Neutrophil (primary cell): Measurements from ENCODE around the gene TMEM53.

Experiments used
- H3K27ac ChIP-seq: fragments of 200-600 bp; sonication (generic); 2 replicates; pipeline ENCODE4 v1.5.1; 2016; ENCODE audit warnings: mild to moderate bottlenecking, moderate library complexity
- H3K27me3 ChIP-seq: fragments of 200-600 bp; sonication (generic); 2 replicates; pipeline ENCODE4 v1.6.0; 2016; ENCODE audit warnings: mild to moderate bottlenecking
- H3K36me3 ChIP-seq: fragments of 200-600 bp; sonication (generic); 2 replicates; pipeline ENCODE4 v1.5.1; 2017
- H3K4me1 ChIP-seq, 2 experiments: fragments of 200-600 bp in 1 of 2; sonication (generic) in 1 of 2; 1 replicate in 1 of 2; 2 replicates in 1 of 2; pipeline versions ENCODE4 v1.5.1 to v1.6.1; 2013 to 2016; ENCODE audit warnings: low read depth in 1 of 2, low read length in 1 of 2, mild to moderate bottlenecking in 1 of 2, moderate library complexity in 1 of 2; ENCODE audit not compliant: control insufficient read depth in 1 of 2, insufficient read depth in 1 of 2
- H3K4me3 ChIP-seq, 2 experiments: fragments of 200-600 bp in 1 of 2; sonication (generic) in 1 of 2; 1 replicate in 1 of 2; 2 replicates in 1 of 2; pipeline ENCODE4 v1.5.1; 2013 to 2016; ENCODE audit warnings: low read depth in 1 of 2, low read length in 1 of 2, mild to moderate bottlenecking in 1 of 2, moderate library complexity in 1 of 2
- H3K9me3 ChIP-seq: fragments of 200-600 bp; sonication (generic); 2 replicates; pipeline ENCODE4 v1.5.1; 2016
- TF ChIP-seq, protein P1 (sequence below): fragments of 200-600 bp; sonication (generic); IDR thresholded peaks from 2 replicates; pipeline ENCODE4 v1.5.1; 2016; ENCODE audit warnings: antibody characterized with exemption

The TMEM53 gene

DNA sequence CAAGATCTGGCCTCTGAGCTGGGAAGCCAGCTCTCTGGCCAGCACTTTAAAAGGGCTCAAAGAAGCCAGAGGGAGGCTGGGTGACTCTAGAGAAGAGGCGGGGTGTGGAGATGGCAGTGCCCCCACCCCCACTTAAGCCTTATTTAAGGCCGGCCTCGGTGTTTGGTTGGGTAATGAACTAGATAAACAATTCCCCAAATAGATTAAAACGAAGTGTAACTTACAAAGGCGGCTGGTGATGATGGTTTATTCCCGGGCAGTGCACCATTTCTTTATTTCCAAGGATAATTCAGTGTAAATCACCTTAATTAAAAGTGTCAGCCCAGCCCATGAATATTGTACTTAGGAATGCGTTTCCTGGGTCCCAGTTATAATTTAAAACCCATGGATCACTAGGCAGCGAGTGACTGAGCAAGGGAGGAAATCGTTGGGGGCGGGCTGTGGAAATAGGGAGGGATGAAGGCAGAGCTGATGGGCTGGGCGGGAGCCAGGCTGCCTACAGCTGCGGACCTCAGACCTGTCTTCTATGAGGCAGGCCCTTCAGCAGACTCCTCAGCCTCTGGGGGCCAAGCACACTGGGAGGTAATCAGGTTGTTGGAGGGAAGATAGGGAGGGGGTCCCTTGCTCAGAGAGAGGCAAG, 54.9 kb downstream of the TMEM53 start:
- Histone ChIP-seq H3K4me1 (no peaks in the 10 kb centered on the region), H3K27ac (no peak overlapping the region), H3K27me3 (no peaks in the 10 kb centered on the region), H3K4me3 (no peak overlapping the region), H3K36me3 (no peaks in the 10 kb centered on the region), H3K9me3 (no peaks in the 10 kb centered on the region)
- TF ChIP-seq, protein P1, sequence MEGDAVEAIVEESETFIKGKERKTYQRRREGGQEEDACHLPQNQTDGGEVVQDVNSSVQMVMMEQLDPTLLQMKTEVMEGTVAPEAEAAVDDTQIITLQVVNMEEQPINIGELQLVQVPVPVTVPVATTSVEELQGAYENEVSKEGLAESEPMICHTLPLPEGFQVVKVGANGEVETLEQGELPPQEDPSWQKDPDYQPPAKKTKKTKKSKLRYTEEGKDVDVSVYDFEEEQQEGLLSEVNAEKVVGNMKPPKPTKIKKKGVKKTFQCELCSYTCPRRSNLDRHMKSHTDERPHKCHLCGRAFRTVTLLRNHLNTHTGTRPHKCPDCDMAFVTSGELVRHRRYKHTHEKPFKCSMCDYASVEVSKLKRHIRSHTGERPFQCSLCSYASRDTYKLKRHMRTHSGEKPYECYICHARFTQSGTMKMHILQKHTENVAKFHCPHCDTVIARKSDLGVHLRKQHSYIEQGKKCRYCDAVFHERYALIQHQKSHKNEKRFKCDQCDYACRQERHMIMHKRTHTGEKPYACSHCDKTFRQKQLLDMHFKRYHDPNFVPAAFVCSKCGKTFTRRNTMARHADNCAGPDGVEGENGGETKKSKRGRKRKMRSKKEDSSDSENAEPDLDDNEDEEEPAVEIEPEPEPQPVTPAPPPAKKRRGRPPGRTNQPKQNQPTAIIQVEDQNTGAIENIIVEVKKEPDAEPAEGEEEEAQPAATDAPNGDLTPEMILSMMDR: no peak

- Histone ChIP-seq H3K4me3 (no peak overlapping the region), H3K27me3 (no peaks in the 10 kb centered on the region), H3K4me1 (no peaks in the 10 kb centered on the region), H3K36me3 (no peaks in the 10 kb centered on the region), H3K9me3 (no peaks in the 10 kb centered on the region), H3K27ac (no peak overlapping the region)
- TF ChIP-seq, protein P1: no peak
Observed at GRCh38 chr1:44617703-44618029, 56.6 kb downstream of the TMEM53 start.

DNA sequence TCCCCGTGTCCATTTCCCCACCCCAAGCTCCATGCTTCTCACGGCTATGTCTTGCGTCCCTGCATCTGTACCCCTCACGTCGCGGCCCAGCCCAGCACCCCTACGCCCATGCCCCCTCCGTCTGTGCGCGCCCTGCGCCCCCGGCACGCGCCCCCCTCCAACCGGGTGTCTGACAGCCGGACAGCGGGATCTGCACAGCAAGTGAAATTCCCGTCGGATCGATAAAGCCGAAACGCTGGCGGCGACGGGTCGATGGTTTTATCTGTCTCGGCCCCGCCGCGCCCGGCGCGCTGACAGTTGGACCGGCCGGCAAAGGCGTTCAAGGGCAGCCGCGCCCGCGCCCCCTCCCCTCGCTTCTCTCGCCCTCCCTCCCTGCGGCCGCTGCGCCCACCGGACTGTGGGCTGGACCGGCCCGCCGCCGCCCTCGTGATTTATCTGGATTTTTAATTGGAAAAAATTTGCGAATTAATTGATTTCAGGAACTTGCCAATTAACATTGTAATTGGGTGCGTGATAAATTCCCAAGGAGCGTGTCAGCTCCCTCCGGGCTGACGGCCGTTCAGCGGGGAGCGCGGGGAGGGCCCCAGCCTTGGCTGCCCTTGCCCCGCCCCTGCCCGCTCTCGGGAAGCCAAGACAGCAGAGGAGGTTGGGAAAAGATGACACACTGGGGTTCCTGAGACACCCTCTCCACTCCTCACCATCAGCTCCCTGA, 57.1 kb downstream of the TMEM53 start:
- Histone ChIP-seq H3K4me3 (no peak overlapping the region), H3K9me3 (no peaks in the 10 kb centered on the region), H3K27me3 (no peaks in the 10 kb centered on the region), H3K4me1 (no peaks in the 10 kb centered on the region), H3K36me3 (no peaks in the 10 kb centered on the region), H3K27ac (no peak overlapping the region)
- TF ChIP-seq, protein P1: no peak

DNA sequence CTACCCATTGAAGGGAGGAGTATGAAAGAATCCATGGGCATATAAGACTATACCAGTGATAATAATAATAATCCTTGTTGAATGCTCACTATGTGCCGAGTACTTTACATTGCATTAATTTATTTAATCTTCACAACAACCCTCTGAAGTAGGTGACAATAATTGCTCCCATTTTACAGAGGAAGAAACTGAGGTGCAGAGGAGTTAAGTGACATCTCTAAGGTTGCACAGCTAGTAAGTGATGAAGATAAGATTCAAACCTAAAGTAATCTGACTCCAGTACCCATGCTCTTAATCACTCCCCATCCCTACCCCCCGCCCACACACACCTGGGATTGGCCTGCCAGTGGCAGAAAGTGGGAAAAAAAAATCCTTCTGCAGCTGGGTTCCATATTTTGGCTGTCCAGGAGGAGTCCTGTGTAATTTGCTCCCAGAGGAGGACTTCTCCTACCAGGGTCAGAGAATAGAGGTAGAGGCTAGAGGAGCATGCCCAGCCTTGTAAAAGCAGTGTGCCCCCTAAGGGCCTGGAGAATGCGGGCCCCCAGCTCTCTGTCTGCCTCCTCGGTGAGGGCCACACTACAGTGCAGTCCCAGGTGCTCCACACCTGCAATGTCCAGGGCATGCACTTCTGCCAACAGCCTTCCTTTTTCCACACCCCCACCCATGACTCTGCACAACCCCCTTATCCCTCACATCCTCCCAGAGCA, 57.8 kb downstream of the TMEM53 start:
- TF ChIP-seq, protein P1: no peak
- Histone ChIP-seq H3K9me3 (no peaks in the 10 kb centered on the region), H3K4me3 (no peak overlapping the region), H3K36me3 (no peaks in the 10 kb centered on the region), H3K4me1 (no peaks in the 10 kb centered on the region), H3K27me3 (no peaks in the 10 kb centered on the region), H3K27ac (no peak overlapping the region)

GRCh38 chr1:44613941-44614340, 60.3 kb downstream of the TMEM53 start:
- no peaks in the 10 kb centered on the region for H3K36me3 ChIP-seq
- no peaks in the 10 kb centered on the region for H3K9me3 ChIP-seq
- H3K4me1 ChIP-seq: no peaks in the 10 kb centered on the region
- H3K27ac ChIP-seq: no peak overlapping the region
- H3K27me3 ChIP-seq: no peaks in the 10 kb centered on the region
- no peak overlapping the region for H3K4me3 ChIP-seq
- TF ChIP-seq, protein P1: no peak
